Neural crest cell (in vitro differentiated cells): Measurements from ENCODE around the gene SAMD15. TPM values are rescaled to one million over a fixed set of nuclear protein-coding genes. Genes with fewer than 3 reads are reported as not detected.

Source experiments
- DNase-seq: peaks from one replicate; pipeline ENCODE4 v3.0.0; 2021; ENCODE audit warnings: low read depth, mixed read lengths, low spot score
- H3K27ac Mint-ChIP-seq: one replicate; pipeline ENCODE4 v1.8.0; 2021; ENCODE audit warnings: mild to moderate bottlenecking, mixed read lengths; ENCODE audit not compliant: unreplicated experiment
- H3K27me3 Mint-ChIP-seq: 2 replicates; pipeline ENCODE4 v1.8.0; 2021; ENCODE audit warnings: low read depth, mild to moderate bottlenecking, mixed read lengths
- H3K36me3 Mint-ChIP-seq: 2 replicates; pipeline ENCODE4 v1.8.0; 2021; ENCODE audit warnings: low read depth, mild to moderate bottlenecking, mixed read lengths
- H3K4me1 Mint-ChIP-seq: 2 replicates; pipeline ENCODE4 v1.8.0; 2021; ENCODE audit warnings: mixed read lengths
- H3K4me3 Mint-ChIP-seq: one replicate; pipeline ENCODE4 v1.8.0; 2021; ENCODE audit warnings: mild to moderate bottlenecking, mixed read lengths
- H3K9me3 Mint-ChIP-seq: 2 replicates; pipeline ENCODE4 v1.8.0; 2021; ENCODE audit warnings: mixed read lengths
- CTCF ChIP-seq: fragments of 200-600 bp; sonication (generic); conservative IDR thresholded peaks from 2 replicates; pipeline ENCODE4 v1.5.0; 2021; ENCODE audit warnings: antibody characterized with exemption, mild to moderate bottlenecking
- total RNA-seq: library from RNA; stranded (reverse); gene quantifications from 2 replicates; pipeline ENCODE4 v1.2.1, GENCODE V29; 2021

SAMD15 gene
- total RNA-seq, 1 donor from 2014 or later = 4.3 TPM

- H3K27me3 Mint-ChIP-seq = no peaks in the 10 kb centered on the region
- H3K9me3 Mint-ChIP-seq = peaks cover 14% of the 10 kb centered on the region
- H3K27ac Mint-ChIP-seq = no peak overlapping the region
- no peak for TF ChIP-seq CTCF
- H3K36me3 Mint-ChIP-seq = peaks cover 19% of the 10 kb centered on the region
- no peak overlapping the region for H3K4me3 Mint-ChIP-seq
- DNase-seq = no peak
- H3K4me1 Mint-ChIP-seq = no peaks in the 10 kb centered on the region
Observed at GRCh38 chr14:77416836-77417235, 39.7 kb downstream of the SAMD15 start.

- Mint-ChIP-seq H3K36me3 (peaks cover 34% of the 10 kb centered on the region), H3K9me3 (peaks cover 14% of the 10 kb centered on the region), H3K4me1 (no peaks in the 10 kb centered on the region), H3K27me3 (no peaks in the 10 kb centered on the region), H3K27ac (no peak overlapping the region), H3K4me3 (no peak overlapping the region)
- no peak for DNase-seq
- no peak for TF ChIP-seq CTCF
Observed at GRCh38 chr14:77421201-77421600, 44.0 kb downstream of the SAMD15 start.

GRCh38 chr14:77423423-77423822, 46.2 kb downstream of the SAMD15 start, which contains the start of gene NOXRED1:
NOXRED1 (minus strand) TSS chr14:77423523; CDS start chr14:77422889, 634 bp downstream.
- H3K9me3 Mint-ChIP-seq = peaks cover 10% of the 10 kb centered on the region
- no peak for TF ChIP-seq CTCF
- DNase-seq = no peak
- H3K36me3 Mint-ChIP-seq = peaks cover 34% of the 10 kb centered on the region
- no peaks in the 10 kb centered on the region for H3K27me3 Mint-ChIP-seq
- no peak within 1 kb of the TSS for H3K4me3 Mint-ChIP-seq
- no peaks in the 10 kb centered on the region for H3K4me1 Mint-ChIP-seq
- no peak within 1 kb of the TSS for H3K27ac Mint-ChIP-seq

GRCh38 chr14:77424862-77425261, 47.7 kb downstream of the SAMD15 start:
- H3K4me3 Mint-ChIP-seq = no peak overlapping the region

GRCh38 chr14:77426396-77426795, 49.2 kb downstream of the SAMD15 start:
- H3K9me3 Mint-ChIP-seq = no peaks in the 10 kb centered on the region
- H3K4me1 Mint-ChIP-seq = no peaks in the 10 kb centered on the region
- H3K4me3 Mint-ChIP-seq = no peak overlapping the region
- H3K36me3 Mint-ChIP-seq = peaks cover 41% of the 10 kb centered on the region
- H3K27ac Mint-ChIP-seq = no peak overlapping the region
- H3K27me3 Mint-ChIP-seq = no peaks in the 10 kb centered on the region
- no peak for TF ChIP-seq CTCF
- DNase-seq = no peak

More at GRCh38 chr14:77424862-77425261, 47.7 kb downstream of the SAMD15 start:
- H3K27me3 Mint-ChIP-seq = no peaks in the 10 kb centered on the region
- H3K4me1 Mint-ChIP-seq = no peaks in the 10 kb centered on the region
- no peak for DNase-seq
- H3K36me3 Mint-ChIP-seq = peaks cover 39% of the 10 kb centered on the region
- TF ChIP-seq CTCF = no peak
- no peak overlapping the region for H3K27ac Mint-ChIP-seq
- peaks cover 3% of the 10 kb centered on the region for H3K9me3 Mint-ChIP-seq

GRCh38 chr14:77436042-77436441, 58.9 kb downstream of the SAMD15 start:
- no peak for DNase-seq
- no peak overlapping the region for H3K4me3 Mint-ChIP-seq
- no peak for TF ChIP-seq CTCF
- H3K36me3 Mint-ChIP-seq = peaks cover 11% of the 10 kb centered on the region
- no peaks in the 10 kb centered on the region for H3K9me3 Mint-ChIP-seq
- no peaks in the 10 kb centered on the region for H3K27me3 Mint-ChIP-seq
- H3K4me1 Mint-ChIP-seq = no peaks in the 10 kb centered on the region
- no peak overlapping the region for H3K27ac Mint-ChIP-seq
